Measurements from ENCODE around the gene ARMCX5.

The ARMCX5 gene

DNA sequence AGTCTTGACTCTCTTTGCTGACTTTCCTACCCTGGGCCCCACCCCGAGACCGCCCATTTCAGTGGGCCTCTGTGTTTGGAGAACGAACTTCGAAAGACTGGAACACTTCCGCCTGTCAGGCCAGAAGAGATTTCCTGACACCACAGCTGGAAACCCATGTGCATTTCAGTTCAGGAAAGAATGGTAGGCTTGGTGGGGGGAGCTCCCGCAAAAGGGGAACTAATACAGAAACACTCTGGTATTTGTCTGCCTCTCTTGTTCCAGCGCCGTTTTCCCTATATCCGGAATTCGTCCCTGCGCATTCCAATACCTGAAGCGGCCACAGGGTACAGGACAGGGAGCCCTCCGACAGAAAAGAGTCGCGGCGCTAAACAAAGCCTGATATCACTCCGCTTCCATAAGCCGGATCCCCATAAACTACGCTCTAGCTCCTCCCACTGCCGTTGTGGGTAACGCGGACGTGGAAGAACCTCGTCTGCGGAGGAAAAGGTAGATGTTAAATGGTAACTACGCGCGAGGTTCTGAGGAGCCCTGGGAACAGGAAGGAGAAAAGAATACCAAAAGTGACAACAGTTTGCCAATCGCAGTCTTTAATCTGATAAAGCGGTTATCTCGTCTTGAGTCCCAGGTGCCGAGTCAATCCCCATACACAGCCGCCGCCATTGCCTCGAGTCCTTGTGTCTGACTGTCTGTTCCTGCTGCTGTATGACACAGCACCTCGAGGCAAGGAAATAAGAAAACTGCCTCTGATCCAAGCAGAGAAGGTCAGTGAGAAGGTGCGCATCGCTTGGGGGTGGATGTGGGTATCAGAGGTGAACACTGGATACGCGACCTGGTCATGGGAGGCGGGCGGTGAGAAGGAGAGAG, at the start of gene ARMCX5:
ARMCX5 (plus strand) TSS at position 432 of the 867 bp plus-strand sequence. CDS start 2,627 bp downstream, outside the sequence.
- intact Hi-C loops (cut with DNase I), result no loop called here
- DNase-seq, result peak; percentile 40 to 85 (median 70)

DNA sequence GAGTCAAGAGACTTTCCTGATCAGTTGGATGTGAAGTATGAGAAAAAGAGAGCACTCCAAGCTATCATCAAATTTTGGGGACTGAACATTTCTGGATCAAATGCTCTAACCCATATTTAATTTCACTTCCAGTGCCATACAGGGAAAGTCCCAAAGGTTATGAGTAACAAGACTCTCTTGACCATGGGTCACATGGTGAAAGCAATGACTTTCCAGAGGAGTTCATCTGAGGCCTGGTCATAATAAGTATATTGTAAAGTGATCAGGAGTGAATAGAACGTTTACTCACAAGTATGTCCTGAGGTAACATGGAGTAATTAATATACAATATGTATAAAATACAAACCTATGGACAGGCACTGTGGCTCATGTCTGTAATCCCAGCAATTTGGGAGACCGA, 40.7 kb upstream of the ARMCX5 start:
- intact Hi-C loops (cut with DNase I), result no loop called here
- DNase-seq, result no peak

DNA sequence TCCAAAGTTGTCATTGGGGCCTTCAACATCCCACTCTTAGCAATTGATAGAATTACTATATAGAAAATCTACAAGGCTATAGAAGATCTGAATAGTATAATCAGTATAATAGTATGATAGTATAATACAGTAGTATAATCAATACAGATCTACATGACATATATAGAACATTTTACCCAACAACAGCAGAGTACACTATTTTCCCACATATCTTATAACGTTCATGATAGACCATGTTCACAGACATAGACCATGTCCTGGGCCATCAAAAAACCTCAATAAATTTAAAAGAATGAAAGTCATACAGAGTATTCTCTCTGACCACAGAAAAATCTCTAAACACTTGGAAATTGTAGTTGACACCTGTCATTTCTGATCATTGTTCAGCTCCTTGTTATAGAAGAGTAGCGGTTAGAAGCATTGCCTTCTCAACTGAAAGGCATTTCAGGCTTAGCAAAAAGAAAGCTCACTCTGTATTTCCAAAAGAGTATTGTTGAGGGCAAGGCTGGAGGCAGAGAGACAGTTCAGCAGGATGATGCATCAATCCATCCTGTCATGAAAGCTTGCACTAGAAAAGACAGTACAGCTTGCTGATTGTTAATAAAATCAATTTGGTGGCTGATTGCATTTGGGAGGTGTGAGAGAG, 38.8 kb upstream of the ARMCX5 start:
- no peak for DNase-seq
- intact Hi-C loops (cut with DNase I), result no loop called here

DNA sequence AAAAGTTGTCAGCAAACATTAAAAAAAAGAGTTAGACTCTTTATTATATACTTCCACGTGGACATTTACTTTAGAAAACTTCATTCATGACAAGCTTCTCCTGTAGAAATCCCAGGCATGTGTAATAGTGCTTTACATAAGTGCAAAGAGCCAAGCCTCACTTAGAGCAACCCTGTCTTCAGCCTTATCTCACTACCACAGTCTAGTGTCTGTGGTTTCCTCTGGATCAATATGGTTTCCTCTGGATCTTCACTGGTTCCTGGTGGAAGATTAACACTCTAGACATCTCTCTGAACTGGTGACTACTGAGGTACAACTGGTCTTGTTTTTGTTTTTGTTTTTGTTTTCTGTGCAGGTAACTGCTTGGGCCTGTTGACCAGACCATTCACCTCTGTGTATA, 18.4 kb upstream of the ARMCX5 start:
- no peak for DNase-seq
- intact Hi-C loops (cut with DNase I), result no loop called here

GRCh38 chrX:102593367-102593766, 5.9 kb upstream of the ARMCX5 start:
- DNase-seq, result no peak
- intact Hi-C loops (cut with DNase I), result no loop called here

DNA sequence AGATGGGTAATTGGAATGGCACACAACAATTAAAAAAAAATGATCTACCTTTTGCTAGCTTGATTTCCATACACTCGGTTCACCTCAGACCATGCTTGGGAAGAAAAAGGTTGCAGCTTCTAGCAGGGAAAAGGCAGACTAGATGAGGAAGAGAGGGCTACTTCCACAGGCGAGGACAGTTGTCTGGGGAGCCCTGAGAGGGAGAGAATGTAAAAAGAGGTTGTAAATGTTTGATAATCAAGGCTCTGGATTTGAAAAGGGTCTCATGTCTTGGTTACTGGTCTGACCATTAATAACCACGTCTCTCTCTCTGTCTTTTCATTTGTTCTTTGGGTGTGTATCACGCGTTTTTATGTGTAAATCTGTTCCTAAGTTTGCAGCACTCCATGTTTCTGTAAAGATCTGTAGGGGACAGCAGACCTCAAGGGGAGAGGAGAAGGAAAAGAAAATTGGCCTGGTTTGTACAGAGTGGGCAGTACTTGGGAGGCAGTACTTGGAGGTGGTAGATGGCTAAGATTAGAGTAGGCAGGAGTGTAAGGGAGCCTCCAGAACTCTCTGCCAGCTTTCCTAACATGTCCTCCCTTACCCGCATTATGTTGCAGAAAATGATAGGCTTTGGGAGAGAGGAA, 750 bp downstream of the ARMCX5 start:
- intact Hi-C loops (cut with DNase I), result no loop called here
- no peak for DNase-seq

DNA sequence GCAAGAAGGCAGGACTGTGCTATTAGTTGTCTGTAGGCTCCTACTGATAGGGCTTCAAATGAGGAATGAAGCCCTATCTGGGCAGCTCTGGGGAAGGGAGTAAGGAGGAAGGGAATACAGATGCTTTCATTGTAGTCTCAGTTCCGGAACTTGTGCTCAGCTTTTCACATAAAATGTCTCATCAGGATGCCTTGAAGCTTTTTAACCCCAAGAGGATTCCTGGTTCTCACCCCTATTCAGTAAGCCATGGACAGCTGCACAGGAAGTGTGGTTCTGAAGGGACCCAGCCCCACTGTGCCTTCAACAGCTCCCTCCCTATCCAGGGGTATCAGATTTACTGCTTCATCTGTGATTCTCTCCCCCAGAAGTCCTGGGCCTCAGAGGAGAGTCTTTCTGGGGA, 5.0 kb downstream of the ARMCX5 start:
- intact Hi-C loops (cut with DNase I), result no loop called here
- no peak for DNase-seq

DNA sequence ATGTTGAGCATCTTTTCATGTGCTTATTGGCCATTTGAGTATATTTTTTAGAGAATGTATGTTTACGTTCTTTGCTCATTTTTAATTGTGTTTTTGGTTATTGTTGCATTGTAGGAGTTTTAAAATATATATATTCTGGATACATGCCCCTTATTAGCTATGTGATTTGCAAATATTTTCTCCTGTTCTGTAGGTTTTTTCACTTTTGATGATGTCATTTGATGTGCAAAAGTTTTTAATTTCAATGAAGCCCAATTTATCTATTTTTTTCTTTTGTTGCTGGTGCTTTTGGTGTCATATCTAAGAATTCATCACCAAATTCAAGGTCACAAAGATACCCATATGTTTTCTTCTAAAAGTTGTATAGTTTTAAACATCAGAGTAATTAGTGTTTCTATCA, 6.8 kb downstream of the ARMCX5 start:
- intact Hi-C loops (cut with DNase I), result no loop called here
- DNase-seq, result no peak

DNA sequence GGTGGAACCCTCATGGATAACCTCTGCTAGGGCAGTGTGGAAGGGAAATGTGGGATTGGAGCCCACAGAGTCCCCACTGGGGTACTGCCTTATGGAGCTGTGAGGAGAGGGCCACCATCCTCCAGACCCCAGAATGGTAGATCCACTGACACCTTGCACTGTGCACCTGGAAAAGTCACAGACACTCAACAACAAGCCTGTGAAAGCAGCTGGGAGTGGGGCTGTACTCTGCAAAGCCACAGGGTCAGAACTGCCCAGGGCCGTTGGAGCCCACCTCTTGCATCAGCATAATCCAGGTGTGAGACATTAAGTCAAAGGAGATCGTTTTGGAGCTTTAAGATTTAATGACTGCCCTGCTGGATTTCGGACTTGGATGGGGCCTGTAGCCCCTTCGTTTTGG, 11.6 kb downstream of the ARMCX5 start:
- DNase-seq, result no peak

DNA sequence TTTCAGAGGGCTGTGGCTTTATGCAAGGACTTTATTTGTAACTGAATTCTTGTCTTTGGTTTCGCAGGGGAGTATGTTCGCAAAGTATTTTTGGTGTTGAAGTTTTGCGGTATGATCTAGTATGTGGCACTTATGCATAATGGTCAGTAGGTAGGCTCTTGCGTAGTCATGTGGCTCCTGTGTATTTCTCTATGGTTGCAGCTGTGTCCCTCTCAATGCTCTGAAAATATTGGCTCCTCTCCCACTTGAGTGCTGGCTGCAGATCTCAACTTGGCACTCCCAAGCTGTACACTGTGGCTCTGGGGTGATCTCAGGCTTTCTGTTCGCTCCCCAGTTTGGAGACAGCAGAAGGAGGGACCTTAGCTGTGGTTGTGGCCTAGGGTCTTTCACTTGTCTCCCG, 24.8 kb downstream of the ARMCX5 start:
- intact Hi-C loops (cut with DNase I), result no loop called here
- peak in 13 of 42 donors; percentile 5 to 48 (median 22) for DNase-seq

More for the DNA sequence above, 11.6 kb downstream of the ARMCX5 start:
- intact Hi-C loops (cut with DNase I), result no loop called here

DNA sequence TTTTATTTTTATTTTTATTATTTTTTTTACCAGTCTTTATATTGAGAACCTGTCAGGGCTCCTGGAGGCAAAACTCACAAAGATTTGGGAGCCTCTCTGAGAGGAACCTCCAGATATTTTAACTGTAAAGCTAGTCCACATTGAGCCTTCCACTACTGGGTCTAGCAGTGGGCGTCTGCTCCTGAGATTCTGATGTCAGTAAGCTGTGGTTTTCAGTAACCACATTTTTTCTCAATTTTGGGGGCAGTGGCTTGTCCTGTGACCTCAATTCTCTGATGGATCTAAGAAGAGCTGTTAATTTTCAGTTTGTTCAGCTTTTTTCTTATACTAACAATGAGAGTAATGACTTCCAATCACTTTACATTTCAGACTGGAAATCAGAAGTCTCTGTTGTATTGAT, 28.3 kb downstream of the ARMCX5 start:
- no peak for DNase-seq
- intact Hi-C loops (cut with DNase I), result no loop called here

GRCh38 chrX:102637561-102637960, 38.2 kb downstream of the ARMCX5 start:
- intact Hi-C loops (cut with DNase I), result no loop called here
- DNase-seq, result no peak

DNA sequence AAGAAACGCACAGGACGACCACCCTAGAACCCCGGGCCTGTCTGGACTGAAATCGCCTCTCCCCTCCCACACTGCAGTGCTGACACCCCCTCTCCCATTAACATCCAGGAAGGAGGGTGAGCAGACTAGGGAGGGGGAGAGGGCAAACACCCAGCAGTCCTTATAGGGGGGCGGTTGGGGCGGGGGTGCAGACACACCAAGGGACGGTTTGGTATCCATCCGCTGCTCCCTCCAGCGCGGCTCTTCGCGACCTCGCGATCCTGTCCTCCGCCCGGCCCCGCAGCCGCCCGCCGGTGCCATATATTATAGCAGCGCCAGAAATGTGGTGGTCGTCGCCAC, 51.6 kb downstream of the ARMCX5 start:
- intact Hi-C loops (cut with DNase I), result loop anchor here (10.0 kb wide), 1 partner anchor 64 kb away; the partner anchor contains the start of gene GPRASP2
- DNase-seq, result no peak

- peak; percentile 30 to 86 (median 68) for DNase-seq
- intact Hi-C loops (cut with DNase I), result loop anchor here (10.0 kb wide), 1 partner anchor 63 kb away; the partner anchor contains the start of gene GPRASP2
Measured at GRCh38 chrX:102651242-102652011, 52.1 kb downstream of the ARMCX5 start, which contains the start of gene GPRASP1. Gene GPRASP1 (plus strand): TSS chrX:102651483. CDS start chrX:102653914, 2,431 bp downstream.

GRCh38 chrX:102652031-102652688, 52.8 kb downstream of the ARMCX5 start:
- DNase-seq, result peak in 41 of 42 donors; percentile 20 to 83 (median 60)
- intact Hi-C loops (cut with DNase I), result loop anchor here (10.0 kb wide), 1 partner anchor 63 kb away; the partner anchor contains the start of gene GPRASP2

Data from head of caudate nucleus (tissue), 42 donors.